Lung (tissue), 12 donors: ENCODE measurements around the gene FIS1. TPM values are rescaled to one million over a fixed set of nuclear protein-coding genes. Genes with fewer than 3 reads are reported as not detected.

Experiments
- ATAC-seq: fragments of 200-7000 bp; cut with Tn5 transposase; one replicate; pipeline ENCODE4 v1.9.1; 2020; ENCODE audit warnings: moderate number of reproducible peaks; ENCODE audit not compliant: insufficient read depth, low FRiP score
- DNase-seq, 3 donors: peaks; one replicate each; pipeline ENCODE4 v3.0.0-alpha.2; 2013 to 2017
- H3K27ac ChIP-seq, 2 donors: one replicate each; pipeline ENCODE4 v1.5.1; 2013; ENCODE audit warnings: mild to moderate bottlenecking in 2 of 2, moderate library complexity in 2 of 2, control low read depth in 1 of 2, inconsistent platforms in 1 of 2, low read depth in 1 of 2, low read length in 1 of 2
- H3K27me3 ChIP-seq, 3 donors: one replicate each; pipeline ENCODE4 v1.5.1; 2013; ENCODE audit warnings: low read length in 2 of 3; ENCODE audit not compliant: control insufficient read depth in 3 of 3, insufficient read depth in 3 of 3
- H3K36me3 ChIP-seq, 4 donors: one replicate each; pipeline ENCODE4 v1.5.1; 2013; ENCODE audit warnings: low read length in 4 of 4, mild to moderate bottlenecking in 1 of 4, moderate library complexity in 1 of 4; ENCODE audit not compliant: control insufficient read depth in 4 of 4, insufficient read depth in 4 of 4
- H3K4me1 ChIP-seq, 5 donors: one replicate each; pipeline ENCODE4 v1.5.1; 2013; ENCODE audit warnings: low read length in 5 of 5, mild to moderate bottlenecking in 2 of 5, moderate library complexity in 1 of 5; ENCODE audit not compliant: control insufficient read depth in 5 of 5, insufficient read depth in 5 of 5
- H3K4me3 ChIP-seq: one replicate; pipeline ENCODE4 v1.5.1; 2013; ENCODE audit warnings: mild to moderate bottlenecking, control low read depth, moderate library complexity
- H3K9ac ChIP-seq, 2 donors: one replicate each; pipeline ENCODE4 v1.5.1; 2013; ENCODE audit warnings: low read length in 2 of 2, control low read depth in 1 of 2; ENCODE audit not compliant: insufficient read depth in 1 of 2
- H3K9me3 ChIP-seq, 4 donors: one replicate each; pipeline ENCODE4 v1.5.1; 2013; ENCODE audit warnings: low read length in 3 of 4, mild to moderate bottlenecking in 1 of 4, moderate library complexity in 1 of 4; ENCODE audit not compliant: control insufficient read depth in 4 of 4, insufficient read depth in 3 of 4
- WGBS, 2 donors: extraction: QIAGEN DNeasy Blood & Tissue Kit; methylation state at CpG; one replicate each; pipeline ENCODE4 v1.1.7; 2013; 5-methylcytosine and 5-hydroxymethylcytosine counted together
- polyA plus RNA-seq, 2 donors: library from polyadenylated mRNA; stranded (reverse); fragments of 200-250 nt; gene quantifications; one replicate each; pipeline ENCODE4 v1.2.1, GENCODE V29; 2013
- total RNA-seq, 2 donors: library from RNA; depleted of rRNA in 1 of 2; stranded (reverse); fragments of >200 nt in 1 of 2; gene quantifications; one replicate each; pipeline ENCODE4 v1.2.1, GENCODE V29; 2014 to 2021
- TF ChIP-seq, protein P1 (sequence below): IDR thresholded peaks from 2 replicates; pipeline ENCODE4 v1.5.1; 2012; ENCODE audit warnings: mild to moderate bottlenecking; ENCODE audit errors: control extremely low read depth, extremely low read depth
- donor health status: control.
- donor health status: control.
- donor health status: Bipolar disorder and iron deficiency.
- donor health status: healthy.
- donor health status: DM: yes; HTN: yes; CAD: no.

Gene FIS1
- total and polyA plus RNA-seq, 4 donors, result 109 to 235 (median 159) TPM

DNA sequence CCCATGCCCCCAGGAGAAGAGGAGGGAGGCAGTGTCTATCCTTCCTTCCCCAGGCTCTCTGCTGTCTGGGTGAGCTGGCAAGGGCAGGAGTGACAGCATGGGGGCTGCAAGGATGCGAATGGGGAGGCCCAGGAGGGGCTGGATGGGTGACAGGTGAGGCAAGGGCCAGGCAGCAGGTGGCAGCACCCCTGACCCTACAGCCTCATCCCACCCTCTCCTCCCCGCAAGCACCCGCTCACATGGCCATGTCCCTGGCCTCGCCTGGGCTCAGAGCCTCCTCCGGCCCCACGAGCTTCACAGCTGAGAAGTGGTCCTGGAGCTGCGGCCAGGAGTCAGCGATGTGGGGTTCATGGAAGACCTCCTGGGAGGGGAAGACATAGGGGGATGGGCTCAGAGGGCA is 32.9 kb downstream of the FIS1 start:
- no peak overlapping the region for H3K4me3 ChIP-seq
- H3K27me3 ChIP-seq, result no peaks in the 10 kb centered on the region
- H3K9me3 ChIP-seq, result no peaks in the 10 kb centered on the region
- no peak overlapping the region for H3K27ac ChIP-seq
- peaks cover 0 to 10% (median 7%) of the 10 kb centered on the region in 5 donors for H3K4me1 ChIP-seq
- DNase-seq (no peak), ATAC-seq (no peak)
- TF ChIP-seq, protein P1, sequence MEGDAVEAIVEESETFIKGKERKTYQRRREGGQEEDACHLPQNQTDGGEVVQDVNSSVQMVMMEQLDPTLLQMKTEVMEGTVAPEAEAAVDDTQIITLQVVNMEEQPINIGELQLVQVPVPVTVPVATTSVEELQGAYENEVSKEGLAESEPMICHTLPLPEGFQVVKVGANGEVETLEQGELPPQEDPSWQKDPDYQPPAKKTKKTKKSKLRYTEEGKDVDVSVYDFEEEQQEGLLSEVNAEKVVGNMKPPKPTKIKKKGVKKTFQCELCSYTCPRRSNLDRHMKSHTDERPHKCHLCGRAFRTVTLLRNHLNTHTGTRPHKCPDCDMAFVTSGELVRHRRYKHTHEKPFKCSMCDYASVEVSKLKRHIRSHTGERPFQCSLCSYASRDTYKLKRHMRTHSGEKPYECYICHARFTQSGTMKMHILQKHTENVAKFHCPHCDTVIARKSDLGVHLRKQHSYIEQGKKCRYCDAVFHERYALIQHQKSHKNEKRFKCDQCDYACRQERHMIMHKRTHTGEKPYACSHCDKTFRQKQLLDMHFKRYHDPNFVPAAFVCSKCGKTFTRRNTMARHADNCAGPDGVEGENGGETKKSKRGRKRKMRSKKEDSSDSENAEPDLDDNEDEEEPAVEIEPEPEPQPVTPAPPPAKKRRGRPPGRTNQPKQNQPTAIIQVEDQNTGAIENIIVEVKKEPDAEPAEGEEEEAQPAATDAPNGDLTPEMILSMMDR, result no peak
- H3K36me3 ChIP-seq, result peaks cover 11 to 58% (median 13%) of the 10 kb centered on the region in 4 donors
- H3K9ac ChIP-seq, result no peak overlapping the region
- WGBS, 2 donors, result 95 to 97% methylated on average over 8 of the region's 8 CpGs

DNA sequence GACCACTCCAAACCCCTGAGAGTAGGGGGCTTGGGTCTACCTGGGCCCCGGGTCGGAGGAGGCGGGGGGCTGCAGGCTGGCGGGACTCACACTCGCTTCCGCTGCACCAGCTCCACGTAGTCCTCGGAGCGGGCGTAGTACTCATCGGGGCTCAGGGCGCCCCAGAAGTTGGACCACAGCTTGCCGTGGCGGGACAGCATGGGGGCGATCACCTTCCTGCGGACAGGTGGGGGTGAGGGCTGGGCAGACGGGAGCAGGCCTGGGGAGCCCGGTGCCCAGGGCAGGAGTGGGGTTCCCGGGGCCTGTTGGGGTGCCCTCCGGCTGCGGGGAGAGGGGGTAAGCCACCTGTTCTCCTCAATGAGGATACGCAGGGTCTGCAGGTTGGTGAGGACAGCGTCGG is 33.4 kb downstream of the FIS1 start:
- Histone ChIP-seq H3K9ac (no peak overlapping the region), H3K27ac (no peak overlapping the region), H3K4me3 (no peak overlapping the region), H3K4me1 (peaks cover 0 to 7% (median 5%) of the 10 kb centered on the region in 5 donors), H3K9me3 (no peaks in the 10 kb centered on the region), H3K27me3 (no peaks in the 10 kb centered on the region), H3K36me3 (peaks cover 11 to 61% (median 14%) of the 10 kb centered on the region in 4 donors)
- DNase-seq, result no peak
- WGBS, 2 donors, result 97% methylated on average over 24 of the region's 24 CpGs
- no peak for ATAC-seq
- TF ChIP-seq, protein P1, result no peak

DNA sequence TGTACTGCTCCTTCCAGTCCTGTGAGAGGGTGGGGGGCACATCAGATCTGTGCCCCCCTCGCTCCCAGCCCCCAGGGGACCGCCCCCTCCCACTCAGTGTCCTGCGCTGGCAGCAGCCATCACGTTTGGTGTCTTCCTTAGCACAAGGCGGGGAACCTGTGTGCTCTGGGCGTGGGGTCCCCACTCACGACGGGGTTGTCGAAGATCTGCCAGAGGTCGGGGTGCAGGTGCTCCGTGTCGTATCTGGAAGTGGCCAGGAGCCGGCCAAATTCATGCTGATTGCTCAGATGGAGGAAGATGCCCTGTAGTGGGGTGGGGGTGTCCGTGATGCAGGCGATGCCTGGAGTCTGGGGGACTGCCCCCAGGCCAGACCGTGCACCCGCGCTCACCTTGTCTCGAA is 34.7 kb downstream of the FIS1 start:
- peaks cover 10 to 63% (median 12%) of the 10 kb centered on the region in 4 donors for H3K36me3 ChIP-seq
- no peak for ATAC-seq
- H3K9me3 ChIP-seq, result no peaks in the 10 kb centered on the region
- WGBS, 2 donors, result 95 to 97% methylated on average over 19 of the region's 19 CpGs
- H3K27me3 ChIP-seq, result no peaks in the 10 kb centered on the region
- TF ChIP-seq, protein P1, result no peak
- H3K4me3 ChIP-seq, result no peak overlapping the region
- H3K4me1 ChIP-seq, result no peaks in the 10 kb centered on the region
- no peak overlapping the region for H3K9ac ChIP-seq
- no peak overlapping the region for H3K27ac ChIP-seq
- DNase-seq, result no peak

DNA sequence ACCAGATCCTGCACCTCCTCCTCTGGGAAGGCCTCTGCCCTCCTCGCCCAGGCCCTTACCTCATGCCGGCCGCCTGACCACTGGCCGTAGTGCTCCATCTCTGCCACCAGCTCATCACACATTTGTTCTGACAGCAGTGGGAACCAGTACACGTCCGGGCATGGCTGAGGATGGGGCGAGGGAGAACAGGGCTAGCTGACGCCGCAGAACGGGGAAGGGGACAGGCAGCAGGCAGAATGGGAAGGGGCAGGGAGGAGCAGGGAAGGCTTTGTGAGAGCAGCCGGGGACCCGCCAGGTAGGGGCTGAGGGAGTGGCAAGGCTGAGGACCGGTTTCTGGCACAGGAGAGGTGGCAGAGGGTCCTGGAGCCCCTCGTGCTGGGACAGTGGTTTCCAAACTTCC is 36.1 kb downstream of the FIS1 start:
- no peak for ATAC-seq
- Histone ChIP-seq H3K27me3 (peaks cover 0 to under 1% (median 0%) of the 10 kb centered on the region in 3 donors), H3K9me3 (no peaks in the 10 kb centered on the region), H3K27ac (no peak overlapping the region), H3K9ac (no peak overlapping the region), H3K36me3 (peaks cover 8 to 59% (median 12%) of the 10 kb centered on the region in 4 donors), H3K4me3 (no peak overlapping the region), H3K4me1 (no peaks in the 10 kb centered on the region)
- 90 to 94% methylated on average over 14 of the region's 14 CpGs for WGBS, 2 donors
- DNase-seq, result no peak
- TF ChIP-seq, protein P1, result no peak
